NCI-H1048 (cell line): ENCODE results near the gene CD300LF.

Experiments used
- DNase-seq: peaks from one replicate; lab custom pipeline; 2025; lab: John Stamatoyannopoulos, UW

Gene CD300LF

GRCh38 chr17:74686761-74687160 lies 26.0 kb downstream of the CD300LF start:
- DNase-seq = no peak

- DNase-seq = no peak
These were observed 30.1 kb downstream of the CD300LF start for GRCh38 chr17:74682471-74683190.

- DNase-seq = no peak
These were observed 30.7 kb downstream of the CD300LF start for GRCh38 chr17:74682028-74682427.

GRCh38 chr17:74680941-74681340 lies 31.8 kb downstream of the CD300LF start:
- no peak for DNase-seq

- no peak for DNase-seq
These were observed 32.5 kb downstream of the CD300LF start for GRCh38 chr17:74680213-74680612.

- DNase-seq = no peak
These were observed 33.3 kb downstream of the CD300LF start for GRCh38 chr17:74679374-74679773.

GRCh38 chr17:74678541-74678940 lies 34.2 kb downstream of the CD300LF start:
- no peak for DNase-seq

- no peak for DNase-seq
These were observed 34.9 kb downstream of the CD300LF start for GRCh38 chr17:74677558-74678466.

- DNase-seq = peak; percentile 44
These were observed 41.5 kb downstream of the CD300LF start for GRCh38 chr17:74671031-74671771.

- DNase-seq = no peak
These were observed 42.4 kb downstream of the CD300LF start for GRCh38 chr17:74670329-74670728.

- DNase-seq = no peak
These were observed 49.2 kb downstream of the CD300LF start for GRCh38 chr17:74663561-74663960.

GRCh38 chr17:74659889-74660288 lies 52.8 kb downstream of the CD300LF start:
- no peak for DNase-seq

- no peak for DNase-seq
These were observed 54.1 kb downstream of the CD300LF start for GRCh38 chr17:74658620-74659019.

- no peak for DNase-seq
These were observed 58.0 kb downstream of the CD300LF start for GRCh38 chr17:74654742-74655141.

GRCh38 chr17:74652020-74652419 lies 60.7 kb downstream of the CD300LF start:
- DNase-seq = no peak

GRCh38 chr17:74649909-74650308 lies 62.8 kb downstream of the CD300LF start:
- DNase-seq = no peak

- DNase-seq = no peak
These were observed 64.7 kb downstream of the CD300LF start for GRCh38 chr17:74647871-74648672.

- DNase-seq = no peak
These were observed 66.5 kb downstream of the CD300LF start for GRCh38 chr17:74646231-74646630.

GRCh38 chr17:74645010-74645409 lies 67.7 kb downstream of the CD300LF start:
- DNase-seq = no peak

- DNase-seq = no peak
These were observed 68.3 kb downstream of the CD300LF start for GRCh38 chr17:74644419-74644818.
